Measurements from ENCODE around the gene JMJD7.
"Not testable (repeated sequence)": the region's sequence is repeated elsewhere in the genome, so short reads cannot be mapped to it uniquely, and the experiment has no call there.

JMJD7 gene

GRCh38 chr15:41823502-41823901 lies 4.4 kb upstream of the JMJD7 start:
- DNase-seq, result no peak

DNA sequence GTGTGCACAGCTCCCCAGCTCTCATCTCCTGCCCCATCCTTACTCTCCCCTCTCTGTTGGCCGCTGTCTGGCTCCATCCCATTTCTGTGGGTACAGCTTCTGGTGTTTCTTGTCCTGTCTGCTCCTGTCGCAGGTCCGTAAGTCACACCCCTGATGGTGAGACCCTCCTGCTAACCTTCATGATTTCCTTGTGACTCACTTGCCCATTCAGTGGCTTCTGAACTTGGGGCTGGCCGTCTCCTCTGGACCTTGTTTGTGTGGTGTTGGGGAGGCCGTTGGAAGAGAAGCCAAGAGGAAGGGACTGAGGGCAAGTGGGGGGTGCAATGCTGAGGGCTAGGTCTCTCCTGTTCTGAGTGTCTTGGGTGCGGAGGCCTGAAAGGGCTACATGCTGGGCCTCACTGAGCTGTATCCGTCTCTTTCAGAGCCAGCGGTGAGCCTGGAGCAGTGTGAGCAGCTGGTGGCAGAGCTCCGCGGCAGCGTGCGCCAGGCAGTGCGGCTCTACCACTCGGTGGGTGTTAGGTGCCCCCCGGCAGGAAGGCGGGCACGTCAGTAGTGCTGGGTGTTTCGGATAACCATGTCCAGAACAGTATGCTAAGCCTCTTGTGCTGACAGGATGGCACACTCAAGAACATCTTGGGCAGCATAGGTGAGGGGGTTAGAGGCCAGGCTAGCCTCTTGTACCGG lies 3.7 kb upstream of the JMJD7 start:
- DNase-seq, result no peak

DNA sequence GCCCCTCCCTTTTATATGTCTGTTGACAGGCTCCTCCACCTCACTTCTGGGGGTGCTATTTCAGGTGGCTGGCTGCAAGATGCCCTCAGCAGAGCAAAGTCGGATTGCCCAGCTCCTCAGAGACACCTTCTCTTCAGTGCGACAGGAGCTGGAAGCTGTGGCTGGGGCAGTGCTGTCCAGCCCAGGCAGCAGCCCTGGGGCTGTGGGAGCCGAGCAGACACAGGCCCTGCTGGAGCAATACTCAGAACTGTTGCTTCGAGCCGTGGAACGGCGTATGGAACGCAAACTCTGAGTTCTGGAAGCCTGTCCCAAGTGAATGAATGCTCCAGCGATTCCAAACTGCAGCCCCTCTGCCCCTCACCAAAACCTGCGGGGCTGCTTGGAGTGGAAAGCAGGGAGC lies 2.7 kb upstream of the JMJD7 start:
- DNase-seq, result no peak

GRCh38 chr15:41825572-41826535 lies 2.0 kb upstream of the JMJD7 start:
- DNase-seq, result no peak

DNA sequence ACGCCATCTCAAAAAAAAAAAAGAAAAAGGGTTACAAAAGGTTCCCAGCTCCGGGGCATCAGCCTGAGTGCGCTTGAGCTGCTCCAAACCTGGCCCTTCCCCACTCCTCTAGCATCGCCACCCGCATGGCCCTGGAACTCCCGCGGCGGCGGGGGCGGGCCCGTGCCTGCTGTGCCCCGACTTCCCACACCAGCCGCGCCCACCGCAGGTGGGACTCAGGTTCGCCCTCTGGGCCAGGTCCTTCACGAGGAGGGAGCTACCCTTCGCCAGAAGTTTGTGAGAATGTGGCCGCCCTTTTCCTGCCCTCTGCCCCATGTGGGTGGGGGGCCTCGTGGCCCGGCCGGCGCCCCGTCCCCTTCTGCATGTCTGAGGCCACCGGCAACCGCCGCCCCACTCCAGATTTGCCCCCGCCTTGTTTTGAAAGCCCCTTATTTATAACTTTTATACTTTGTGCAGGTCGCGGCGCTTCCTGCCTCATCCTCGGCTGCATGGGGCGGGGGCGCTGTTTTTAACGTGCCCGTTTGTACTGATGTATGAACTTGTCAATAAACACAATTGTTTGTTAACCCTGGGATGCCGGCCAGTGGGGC lies 507 bp upstream of the JMJD7 start:
- DNase-seq, result no peak

GRCh38 chr15:41828807-41829141 lies 882 bp downstream of the JMJD7 start:
- DNase-seq, result no peak

DNA sequence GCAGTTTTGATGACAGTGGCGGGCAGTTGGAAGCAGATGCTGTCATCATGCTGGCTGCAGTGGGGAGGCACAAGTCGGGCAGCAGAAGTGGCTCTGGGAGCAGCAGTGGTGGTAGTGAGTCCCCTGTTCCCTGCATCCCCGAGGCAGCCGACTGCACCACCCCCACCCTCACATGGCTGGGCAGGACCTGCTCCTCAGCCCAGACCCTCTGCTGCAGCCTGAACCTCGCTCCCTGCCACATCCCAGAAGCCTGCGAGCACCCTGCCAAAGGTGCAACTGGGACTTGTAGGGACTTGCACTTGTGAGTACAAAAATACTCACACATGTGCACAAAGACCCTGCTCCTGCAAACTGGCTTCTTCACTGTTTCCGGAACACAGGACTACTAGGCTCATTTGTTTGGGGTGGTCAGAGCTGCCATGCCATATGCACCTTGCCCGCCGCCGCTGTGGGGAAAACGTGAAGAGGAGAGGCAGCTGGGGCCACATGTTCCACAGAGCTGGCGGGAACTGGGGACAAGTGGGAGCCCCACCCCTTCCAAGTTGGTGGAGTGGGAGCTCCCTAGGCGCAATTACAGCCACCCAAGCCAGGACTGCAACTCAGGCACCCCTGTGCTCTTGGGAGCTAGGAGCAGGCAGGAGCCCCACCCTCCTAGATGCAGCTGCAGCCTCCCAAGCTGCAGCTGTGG lies 2.2 kb downstream of the JMJD7 start:
- no peak for DNase-seq

DNA sequence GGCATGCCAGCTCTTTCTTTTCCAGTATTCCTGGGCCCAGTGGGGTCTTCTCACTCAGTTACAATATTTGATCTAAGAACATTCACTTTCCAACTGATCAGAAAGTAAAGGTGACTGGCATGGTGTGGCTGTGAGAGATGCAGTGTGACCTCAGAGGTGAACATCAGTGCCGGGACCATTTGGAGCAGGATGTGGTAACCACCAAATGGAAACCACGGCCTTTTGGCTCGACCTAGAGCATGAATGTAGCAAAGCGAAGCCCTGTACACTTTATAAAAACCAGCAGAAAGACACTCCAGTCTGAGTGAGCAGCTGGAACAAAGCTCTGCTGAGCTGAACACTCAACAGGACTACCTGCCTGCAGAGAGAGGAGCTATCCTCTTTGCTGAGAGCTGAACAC lies 3.4 kb downstream of the JMJD7 start:
- DNase-seq, result not testable (repeated sequence)

- DNase-seq, result no peak
Measured at GRCh38 chr15:41832208-41832607, 4.3 kb downstream of the JMJD7 start.

GRCh38 chr15:41832875-41833274 lies 5.0 kb downstream of the JMJD7 start:
- DNase-seq, result no peak

GRCh38 chr15:41834096-41834495 lies 6.2 kb downstream of the JMJD7 start:
- DNase-seq, result no peak

DNA sequence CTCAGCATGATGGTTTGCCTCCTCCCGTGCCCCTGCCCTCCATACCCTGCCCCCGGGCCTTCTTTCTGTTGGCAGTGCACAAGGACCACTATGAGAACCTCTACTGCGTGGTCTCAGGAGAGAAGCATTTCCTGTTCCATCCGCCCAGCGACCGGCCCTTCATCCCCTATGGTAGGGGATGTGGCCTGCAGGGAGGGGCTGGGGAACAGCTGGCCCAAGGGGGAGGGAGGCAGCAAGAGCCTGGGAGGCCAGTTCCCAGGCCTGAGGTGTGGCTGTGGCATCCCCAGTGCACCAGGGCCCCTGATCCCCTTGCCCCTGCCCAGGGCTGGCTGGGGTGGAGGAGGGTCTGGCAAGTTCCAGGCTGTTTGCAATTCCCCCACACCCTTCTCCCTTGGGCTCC lies 8.2 kb downstream of the JMJD7 start:
- DNase-seq, result no peak

- DNase-seq, result no peak
Measured at GRCh38 chr15:41836713-41837454, 9.0 kb downstream of the JMJD7 start.

- DNase-seq, result no peak
Measured at GRCh38 chr15:41838400-41838897, 10.6 kb downstream of the JMJD7 start, which contains the start of gene PLA2G4B. Gene PLA2G4B, plus strand, starts transcription at chr15:41838847. Its CDS starts 67 bp downstream, at chr15:41838914.

DNA sequence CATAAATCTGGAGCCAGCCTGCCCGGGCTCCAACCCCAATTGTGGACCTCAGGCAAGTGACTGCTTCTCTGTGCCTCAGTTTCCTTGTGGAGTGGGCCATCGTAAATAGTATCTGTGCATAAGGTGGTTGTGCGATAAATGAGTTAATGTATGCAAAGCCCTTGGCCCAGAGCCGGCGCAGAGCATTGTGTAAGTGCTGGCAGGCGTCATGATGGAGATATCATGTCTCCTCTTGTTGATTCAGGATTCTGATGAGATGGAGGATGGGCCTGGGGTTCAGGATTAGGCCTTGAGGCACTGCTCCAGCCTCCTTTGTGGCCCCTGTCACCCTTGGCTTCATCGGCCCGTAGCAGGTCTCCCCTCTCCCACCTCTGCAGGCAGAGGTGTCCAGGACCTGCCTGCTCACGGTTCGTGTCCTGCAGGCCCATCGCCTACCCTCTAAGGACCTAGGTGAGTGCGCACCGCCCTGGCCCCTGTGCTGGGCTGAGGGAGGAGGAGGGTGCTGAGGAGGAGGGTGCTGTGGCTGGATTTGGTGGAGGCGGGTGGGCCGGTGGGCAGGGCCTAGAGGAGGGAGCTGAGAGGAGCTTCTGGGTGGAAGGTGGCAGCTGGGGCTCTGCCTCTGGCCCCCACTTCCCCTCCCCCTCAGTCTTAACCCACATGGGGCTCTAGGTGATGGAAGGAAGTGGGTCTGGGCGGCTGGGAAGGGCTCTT lies 12.0 kb downstream of the JMJD7 start:
- DNase-seq, result no peak

DNA sequence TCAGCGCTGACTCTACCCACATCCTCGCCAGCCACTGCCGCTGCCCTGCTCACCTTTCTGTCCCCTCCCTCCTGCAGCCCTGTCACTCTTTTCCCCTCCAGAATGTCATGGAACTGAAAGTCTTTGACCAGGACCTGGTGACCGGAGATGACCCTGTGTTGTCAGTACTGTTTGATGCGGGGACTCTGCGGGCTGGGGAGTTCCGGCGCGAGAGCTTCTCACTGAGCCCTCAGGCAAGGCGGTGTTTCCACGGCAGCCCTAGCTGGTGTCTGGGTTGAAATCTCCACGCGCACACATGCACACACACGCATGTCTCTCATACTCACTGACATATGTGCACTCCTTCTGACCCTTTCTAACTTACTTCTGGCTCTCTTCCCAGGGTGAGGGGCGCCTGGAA lies 12.8 kb downstream of the JMJD7 start:
- DNase-seq, result no peak

GRCh38 chr15:41841131-41841530 lies 13.2 kb downstream of the JMJD7 start:
- no peak for DNase-seq

DNA sequence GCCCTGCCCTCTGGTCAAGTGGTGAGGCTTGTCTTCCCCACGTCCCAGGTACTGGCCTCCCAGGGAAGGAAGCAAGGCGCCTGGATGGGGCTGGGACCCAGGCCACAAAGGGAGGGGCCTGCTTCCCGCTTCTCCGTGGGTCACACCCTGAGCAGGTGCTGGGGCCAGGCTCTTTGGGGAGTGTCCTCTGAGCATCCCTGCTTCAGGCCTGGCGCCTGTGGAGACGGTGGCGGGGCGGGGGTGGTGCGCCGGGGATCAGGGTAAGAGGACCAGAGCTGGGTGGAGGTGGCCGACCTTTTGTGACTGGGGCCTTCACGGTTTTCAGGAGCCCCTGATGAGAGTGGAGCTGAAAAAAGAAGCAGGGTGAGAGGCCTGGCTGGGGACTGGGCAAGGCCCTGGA lies 14.3 kb downstream of the JMJD7 start:
- DNase-seq, result no peak

- DNase-seq, result no peak
Measured at GRCh38 chr15:41843571-41843970, 15.7 kb downstream of the JMJD7 start.

- DNase-seq, result no peak
Measured at GRCh38 chr15:41844814-41845213, 16.9 kb downstream of the JMJD7 start.

DNA sequence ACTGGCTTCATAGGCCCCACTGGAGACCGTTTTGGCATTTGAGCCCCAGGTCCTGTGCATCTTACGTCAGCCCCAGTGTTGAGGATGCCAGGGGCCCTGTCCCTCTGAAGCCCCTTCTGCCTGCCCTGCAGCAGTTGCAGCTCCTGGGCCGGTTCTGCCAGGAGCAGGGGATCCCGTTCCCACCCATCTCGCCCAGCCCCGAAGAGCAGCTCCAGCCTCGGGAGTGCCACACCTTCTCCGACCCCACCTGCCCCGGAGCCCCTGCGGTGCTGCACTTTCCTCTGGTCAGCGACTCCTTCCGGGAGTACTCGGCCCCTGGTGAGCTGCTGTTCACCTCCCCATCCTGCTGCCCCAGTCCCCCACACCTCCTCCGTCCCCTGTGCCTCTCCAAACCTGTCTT lies 19.3 kb downstream of the JMJD7 start:
- DNase-seq, result no peak

DNA sequence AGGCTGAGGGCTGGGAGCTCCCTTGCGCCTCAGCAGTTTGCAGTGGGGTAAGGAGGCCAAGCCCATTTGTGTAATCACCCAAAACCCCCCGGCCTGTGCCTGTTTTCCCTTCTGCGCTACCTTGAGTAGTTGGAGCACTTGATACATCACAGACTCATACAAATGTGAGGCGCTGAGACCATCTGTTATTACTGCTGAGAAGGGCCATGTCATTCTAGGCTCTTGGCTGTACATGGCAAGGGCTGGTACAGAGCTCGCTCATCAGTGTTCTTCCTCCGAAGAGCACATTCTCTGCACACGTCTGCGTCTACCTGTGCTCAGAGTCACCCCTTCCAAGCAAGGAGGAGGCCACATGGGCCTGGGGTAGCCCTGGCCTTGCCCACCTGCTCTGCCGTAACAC lies 20.1 kb downstream of the JMJD7 start:
- no peak for DNase-seq
